ENCODE measurements around the gene FOSL2. TPM values are rescaled to one million over a fixed set of nuclear protein-coding genes. Genes with fewer than 3 reads are reported as not detected.

FOSL2 gene
- polyA plus RNA-seq, 1 donor (not counting 4 experiments of a cell fraction or from before 2014, with no cell fraction given) = 24.1 TPM

GRCh38 chr2:28461056-28461455 is 68.4 kb downstream of the FOSL2 start:
- Histone ChIP-seq H3K9me1 (ENCODE audit: control insufficient read depth, extremely low read depth, insufficient read depth, low read length) (no peaks in the 10 kb centered on the region), H3K36me3 (ENCODE audit: control insufficient read depth in 2 of 2, extremely low read depth in 1 of 2, insufficient read depth in 2 of 2, low read length in 2 of 2) (no peaks in the 10 kb centered on the region), H3K9me3 (ENCODE audit: control insufficient read depth, low read depth, low read length) (no peaks in the 10 kb centered on the region), H4K20me1 (ENCODE audit: control insufficient read depth, extremely low read depth, insufficient read depth, low read length) (no peaks in the 10 kb centered on the region), H3K27me3 (ENCODE audit: control insufficient read depth, extremely low read depth, insufficient read depth, low read length) (no peaks in the 10 kb centered on the region), H3K4me3 (ENCODE audit: control insufficient read depth in 2 of 3, extremely low read depth in 1 of 3, insufficient read depth in 2 of 3, low read depth in 1 of 3, low read length in 3 of 3) (no peak overlapping the region), H3K27ac (ENCODE audit: control insufficient read depth, insufficient read depth, low read length) (no peak overlapping the region), H3K79me2 (ENCODE audit: control insufficient read depth, insufficient read depth, low read length) (no peaks in the 10 kb centered on the region), H3K4me1 (ENCODE audit: control insufficient read depth, extremely low read depth, insufficient read depth, low read length) (no peaks in the 10 kb centered on the region), H3K4me2 (ENCODE audit: control insufficient read depth, extremely low read depth, insufficient read depth, low read depth, low read length) (no peak overlapping the region), H2AFZ (ENCODE audit: control insufficient read depth, low read length) (no peak overlapping the region), H3K9ac (ENCODE audit: control insufficient read depth, extremely low read depth, insufficient read depth, low read length) (no peak overlapping the region)
- FAIRE-seq = no peak
- no peak for DNase-seq (ENCODE audit: low read depth, low spot score)
- dilution Hi-C loops (cut with MboI; ENCODE audit: extremely low pct_ligation_motif_present, low sequenced_read_pairs) = no loop called here
- TF ChIP-seq EZH2 (IDR thresholded peaks at IDR 0.05; ENCODE audit: low read length) = no peak
- no peak for TF ChIP-seq CTCF (optimal IDR thresholded peaks at IDR 0.05 in 1 of 3, IDR thresholded peaks at IDR 0.05 in 1 of 3, conservative IDR thresholded peaks at IDR 0.05 in 1 of 3; ENCODE audit: extremely low read depth in 1 of 3, insufficient read depth in 2 of 3, low read length in 3 of 3)

- dilution Hi-C loops (cut with MboI; ENCODE audit: extremely low pct_ligation_motif_present, low sequenced_read_pairs) = no loop called here
- Histone ChIP-seq H4K20me1 (ENCODE audit: control insufficient read depth, extremely low read depth, insufficient read depth, low read length) (no peaks in the 10 kb centered on the region), H3K9me3 (ENCODE audit: control insufficient read depth, low read depth, low read length) (no peaks in the 10 kb centered on the region), H3K9ac (ENCODE audit: control insufficient read depth, extremely low read depth, insufficient read depth, low read length) (no peak overlapping the region), H3K27me3 (ENCODE audit: control insufficient read depth, extremely low read depth, insufficient read depth, low read length) (no peaks in the 10 kb centered on the region), H3K4me3 (ENCODE audit: control insufficient read depth in 2 of 3, extremely low read depth in 1 of 3, insufficient read depth in 2 of 3, low read depth in 1 of 3, low read length in 3 of 3) (no peak overlapping the region), H3K36me3 (ENCODE audit: control insufficient read depth in 2 of 2, extremely low read depth in 1 of 2, insufficient read depth in 2 of 2, low read length in 2 of 2) (no peaks in the 10 kb centered on the region), H3K9me1 (ENCODE audit: control insufficient read depth, extremely low read depth, insufficient read depth, low read length) (no peaks in the 10 kb centered on the region), H3K79me2 (ENCODE audit: control insufficient read depth, insufficient read depth, low read length) (no peaks in the 10 kb centered on the region), H3K4me1 (ENCODE audit: control insufficient read depth, extremely low read depth, insufficient read depth, low read length) (no peaks in the 10 kb centered on the region), H3K4me2 (ENCODE audit: control insufficient read depth, extremely low read depth, insufficient read depth, low read depth, low read length) (no peak overlapping the region), H3K27ac (ENCODE audit: control insufficient read depth, insufficient read depth, low read length) (no peak overlapping the region), H2AFZ (ENCODE audit: control insufficient read depth, low read length) (no peak overlapping the region)
- FAIRE-seq (no peak), DNase-seq (ENCODE audit: low read depth, low spot score) (no peak)
- no peak for TF ChIP-seq CTCF (optimal IDR thresholded peaks at IDR 0.05 in 1 of 3, IDR thresholded peaks at IDR 0.05 in 1 of 3, conservative IDR thresholded peaks at IDR 0.05 in 1 of 3; ENCODE audit: extremely low read depth in 1 of 3, insufficient read depth in 2 of 3, low read length in 3 of 3)
- no peak for TF ChIP-seq EZH2 (IDR thresholded peaks at IDR 0.05; ENCODE audit: low read length)
These were observed 69.5 kb downstream of the FOSL2 start for GRCh38 chr2:28462122-28462521.
